A673 (cell line): ENCODE measurements around the gene ANKRD16.

Experiments
- CTCF ChIP-seq: fragments of 300-800, 200-600 bp; sonication (generic); conservative IDR thresholded peaks from 2 replicates; pipeline ENCODE4 v1.5.1; 2017; ENCODE audit warnings: low read depth, mild to moderate bottlenecking, antibody characterized with exemption, low read length, moderate library complexity, mixed read lengths
- EZH2 ChIP-seq: fragments of 200-600 bp; sonication (generic); IDR thresholded peaks from 2 replicates; pipeline ENCODE4 v1.6.1; 2017; ENCODE audit warnings: borderline replicate concordance, low read depth, mild to moderate bottlenecking, mixed read lengths, antibody characterized with exemption, low read length; ENCODE audit not compliant: poor library complexity, severe bottlenecking

GRCh38 chr10:5930272-5930671, 40.6 kb upstream of the ANKRD16 start:
- TF ChIP-seq CTCF: no peak
- TF ChIP-seq EZH2: no peak
